Endothelial cell of umbilical vein (primary cell): ENCODE data around the gene RARA. TPM values are rescaled to one million over a fixed set of nuclear protein-coding genes. Genes with fewer than 3 reads are reported as not detected.

ENCODE experiments used
- BruUV-seq: library from RNA; stranded (reverse); fragments of 400-500 nt; replicated peaks from 2 replicates; lab custom pipeline; 2021; lab: Mats Ljungman, UMichigan
- CTCF ChIA-PET: fragments of 300-600, 350-600 bp; sonication (Branson Sonifier 250); formaldehyde crosslinking; loops from one replicate; lab custom pipeline; 2021; ENCODE audit warnings: antibody characterized with exemption, inconsistent platforms; lab: Charles Lee
- POLR2A ChIA-PET: fragments of 300-600, 350-600 bp; sonication (Branson Sonifier 250); formaldehyde crosslinking; loops from one replicate; lab custom pipeline; 2021; ENCODE audit warnings: antibody characterized with exemption, inconsistent platforms; lab: Charles Lee
- DNase-seq: peaks from one replicate; pipeline ENCODE4 v3.0.0-alpha.2; 2011; ENCODE audit warnings: low read depth, low spot score
- FAIRE-seq: peaks from 2 replicates; lab custom pipeline; 2011; peaks lifted over from hg19 to GRCh38; lab: Jason Lieb, UNC
- H2AFZ ChIP-seq: 2 replicates; pipeline ENCODE4 v1.6.0; 2012; ENCODE audit warnings: low read depth, low read length, control low read depth, inconsistent platforms
- H3K27ac ChIP-seq: 2 replicates; pipeline ENCODE4 v1.5.1; 2011; ENCODE audit warnings: low read depth, mild to moderate bottlenecking, control low read depth, low read length, moderate library complexity; ENCODE audit not compliant: insufficient read depth
- H3K27me3 ChIP-seq, 2 experiments: 2 replicates each; pipeline versions ENCODE4 v1.6.0 to v1.6.1; 2011; ENCODE audit warnings: low read length in 2 of 2, mixed read lengths in 1 of 2; ENCODE audit not compliant: control insufficient read depth in 2 of 2, insufficient read depth in 2 of 2
- H3K36me3 ChIP-seq, 2 experiments: 2 replicates in 1 of 2; 3 replicates in 1 of 2; pipeline ENCODE4 v1.5.1; 2011; ENCODE audit warnings: low read length in 2 of 2, mild to moderate bottlenecking in 1 of 2, moderate library complexity in 1 of 2; ENCODE audit not compliant: control insufficient read depth in 2 of 2, insufficient read depth in 2 of 2; ENCODE audit errors: extremely low read depth in 1 of 2
- H3K4me1 ChIP-seq: 3 replicates; pipeline ENCODE4 v1.5.1; 2011; ENCODE audit warnings: mild to moderate bottlenecking, low read length; ENCODE audit not compliant: control insufficient read depth, insufficient read depth; ENCODE audit errors: extremely low read depth
- H3K4me2 ChIP-seq: 2 replicates; pipeline ENCODE4 v1.6.1; 2011; ENCODE audit warnings: low read length, control low read depth, mixed read lengths; ENCODE audit not compliant: insufficient read depth
- H3K4me3 ChIP-seq, 3 experiments: fragments of 200-600 bp in 1 of 3; sonication (generic), shearing (Covaris generic) in 1 of 3; replicated peaks in 1 of 3; 2 replicates each; pipeline ENCODE4 v1.5.1; 2011 to 2016; ENCODE audit warnings: control low read depth in 3 of 3, low read length in 3 of 3, mild to moderate bottlenecking in 2 of 3, inconsistent platforms in 1 of 3, low read depth in 1 of 3, moderate library complexity in 1 of 3; ENCODE audit not compliant: insufficient read depth in 1 of 3
- H3K79me2 ChIP-seq: 2 replicates; pipeline ENCODE4 v1.6.0; 2012; ENCODE audit warnings: low read length, inconsistent platforms; ENCODE audit not compliant: control insufficient read depth, insufficient read depth
- H3K9ac ChIP-seq: replicated peaks from 2 replicates; pipeline ENCODE3; 2011; ENCODE audit warnings: low read length, control low read depth; ENCODE audit not compliant: insufficient read depth; ENCODE audit errors: extremely low read depth
- H3K9me1 ChIP-seq: replicated peaks from 3 replicates; pipeline ENCODE4 v1.6.0; 2011; ENCODE audit warnings: mild to moderate bottlenecking, low read length; ENCODE audit not compliant: control insufficient read depth, insufficient read depth; ENCODE audit errors: extremely low read depth
- H3K9me3 ChIP-seq: replicated peaks from 2 replicates; pipeline ENCODE4 v1.5.1; 2012; ENCODE audit warnings: low read length, inconsistent platforms; ENCODE audit not compliant: control insufficient read depth, insufficient read depth
- H4K20me1 ChIP-seq: replicated peaks from 2 replicates; pipeline ENCODE3; 2011; ENCODE audit warnings: mild to moderate bottlenecking, low read length; ENCODE audit not compliant: control insufficient read depth, insufficient read depth; ENCODE audit errors: extremely low read depth
- CTCF ChIP-seq, 2 donors: IDR thresholded peaks; 1 replicate in 1 of 2; 2 replicates in 1 of 2; pipeline ENCODE4 v1.5.1; 2011; ENCODE audit warnings: low read length in 2 of 2, mild to moderate bottlenecking in 2 of 2, moderate library complexity in 2 of 2, control low read depth in 1 of 2, inconsistent platforms in 1 of 2, low read depth in 1 of 2; ENCODE audit not compliant: insufficient read depth in 1 of 2; ENCODE audit errors: extremely low read depth in 1 of 2
- EZH2 ChIP-seq: IDR thresholded peaks from 2 replicates; pipeline ENCODE4 v1.6.1; 2012; ENCODE audit warnings: borderline replicate concordance, low read depth, mild to moderate bottlenecking, moderate library complexity, low read length, inconsistent platforms; ENCODE audit not compliant: severe bottlenecking
- FOS ChIP-seq: IDR thresholded peaks from 2 replicates; pipeline ENCODE4 v1.6.1; 2011; ENCODE audit warnings: mild to moderate bottlenecking, low read length, moderate library complexity, borderline replicate concordance; ENCODE audit not compliant: insufficient read depth
- GATA2 ChIP-seq: IDR thresholded peaks from 2 replicates; pipeline ENCODE4 v1.7.0; 2011; ENCODE audit warnings: low read depth, mild to moderate bottlenecking, moderate library complexity, mixed read lengths, low read length; ENCODE audit not compliant: insufficient read length, insufficient read depth
- JUN ChIP-seq: IDR thresholded peaks from 2 replicates; pipeline ENCODE4 v1.6.1; 2011; ENCODE audit warnings: borderline replicate concordance, low read depth; ENCODE audit not compliant: insufficient read length, insufficient read depth
- MAX ChIP-seq: IDR thresholded peaks from 2 replicates; pipeline ENCODE4 v1.6.1; 2011; ENCODE audit not compliant: insufficient read depth, insufficient read length
- MYC ChIP-seq: IDR thresholded peaks from one replicate; pipeline ENCODE4 v1.6.1; 2011; ENCODE audit warnings: mild to moderate bottlenecking, low read depth, low read length
- POLR2A ChIP-seq: IDR thresholded peaks from 2 replicates; pipeline ENCODE4 v1.6.1; 2012; ENCODE audit warnings: low read depth, mild to moderate bottlenecking, control low read depth, low read length
- POLR2AphosphoS5 ChIP-seq: IDR thresholded peaks from 2 replicates; pipeline ENCODE4 v1.6.1; 2012; ENCODE audit warnings: low read depth, mild to moderate bottlenecking, control low read depth, low read length, moderate library complexity; ENCODE audit not compliant: insufficient read depth
- dilution Hi-C: fragments of 300-500 bp; cut with MboI; formaldehyde crosslinking; loops from one replicate; pipeline ENCODE4 v1.15.0; 2019; ENCODE audit warnings: low sequenced_read_pairs; ENCODE audit not compliant: extremely low pct_ligation_motif_present
- intact Hi-C: fragments of 100-400 bp; cut with micrococcal nuclease; formaldehyde crosslinking; loops from one replicate; pipeline ENCODE4 v1.10.0; 2022
- polyA plus RNA-seq, 4 experiments: library from polyadenylated mRNA; depleted of rRNA in 3 of 4; stranded (reverse) in 3 of 4; unstranded in 1 of 4; fragments of >200 nt; gene quantifications; 2 replicates each; pipeline versions ENCODE4 v1.2.1 to v1.2.3, GENCODE V29; 2011 to 2012; ENCODE audit warnings: missing spikeins in 1 of 4
- total RNA-seq: library from RNA; stranded (reverse); gene quantifications from 2 replicates; pipeline ENCODE4 v1.2.3, GENCODE V29; 2021

Gene RARA
- total and polyA plus RNA-seq, 2 donors (not counting 3 experiments of a cell fraction or from before 2014, with no cell fraction given), result 11.9 to 37.8 TPM

GRCh38 chr17:40343219-40344119, 34.5 kb downstream of the RARA start:
- H3K36me3 ChIP-seq, result peaks cover 0 to 1% of the 10 kb centered on the region in 2 experiments
- no peak overlapping the region for H2AFZ ChIP-seq
- intact Hi-C loops, result loop anchor here (1.0 kb wide), 2 partner anchors 25 to 40 kb away; no protein-coding TSS in a partner anchor
- peak overlapping the region; percentile 62 for H3K4me2 ChIP-seq
- H3K9me1 ChIP-seq, result no peaks in the 10 kb centered on the region
- POLR2A ChIA-PET, result interaction anchor here (1.8 kb wide), 1 partner anchor 27 kb away, joined by 6 read pairs; no protein-coding TSS in a partner anchor
- H4K20me1 ChIP-seq, result no peaks in the 10 kb centered on the region
- dilution Hi-C loops, result no loop called here
- H3K27ac ChIP-seq, result peak overlapping the region; percentile 77
- peaks cover 62% of the 10 kb centered on the region for H3K79me2 ChIP-seq
- no peaks in the 10 kb centered on the region for H3K9me3 ChIP-seq
- TF ChIP-seq EZH2 (no peak), POLR2AphosphoS5 (no peak), CTCF (IDR thresholded peaks at IDR 0.05; ENCODE audit: extremely low read depth in 1 of 2, insufficient read depth in 1 of 2, low read depth in 1 of 2, low read length in 2 of 2) (no peak), GATA2 (no peak), MAX (no peak), FOS (no peak), MYC (no peak), JUN (no peak), POLR2A (no peak)
- no peaks in the 10 kb centered on the region for H3K27me3 ChIP-seq
- BruUV-seq, result TSS peak; percentile 37
- peak overlapping the region; percentile 69 to 85 (median 76) for H3K4me3 ChIP-seq
- peak overlapping the region; percentile 89 for H3K9ac ChIP-seq
- peak; percentile 64 for FAIRE-seq
- CTCF ChIA-PET, result interaction anchor here (0.6 to 10.6 kb wide), 10 partner anchors 11 to 190 kb away, joined by 3 to 109 read pairs (median 4); no protein-coding TSS in a partner anchor
- no peak for DNase-seq
- H3K4me1 ChIP-seq, result peaks cover 56% of the 10 kb centered on the region
